ENCODE data around the gene GNAO1.
A peak's percentile ranks its signal among the peaks of the same experiment; 100 is the strongest.

The GNAO1 gene

GRCh38 chr16:56278196-56278855 is 87.0 kb downstream of the GNAO1 start:
- DNase-seq = no peak
- intact Hi-C loops (cut with DNase I) = no loop called here

GRCh38 chr16:56279132-56279531 is 87.8 kb downstream of the GNAO1 start:
- intact Hi-C loops (cut with DNase I) = no loop called here
- no peak for DNase-seq

GRCh38 chr16:56279914-56280313 is 88.6 kb downstream of the GNAO1 start:
- intact Hi-C loops (cut with DNase I) = no loop called here
- no peak for DNase-seq

- intact Hi-C loops (cut with DNase I) = no loop called here
- DNase-seq = no peak
These were observed 90.0 kb downstream of the GNAO1 start for GRCh38 chr16:56281249-56281805.

- no peak for DNase-seq
These were observed 91.2 kb downstream of the GNAO1 start for GRCh38 chr16:56282451-56282850.

GRCh38 chr16:56284521-56284920 is 93.2 kb downstream of the GNAO1 start:
- intact Hi-C loops (cut with DNase I) = no loop called here
- no peak for DNase-seq

More at GRCh38 chr16:56282451-56282850, 91.2 kb downstream of the GNAO1 start:
- intact Hi-C loops (cut with DNase I) = no loop called here

GRCh38 chr16:56286809-56287208 is 95.5 kb downstream of the GNAO1 start:
- intact Hi-C loops (cut with DNase I) = no loop called here

GRCh38 chr16:56288019-56288418 is 96.7 kb downstream of the GNAO1 start:
- intact Hi-C loops (cut with DNase I) = no loop called here
- no peak for DNase-seq

More at GRCh38 chr16:56286809-56287208, 95.5 kb downstream of the GNAO1 start:
- DNase-seq = peak in 2 of 10 donors; percentile 82 to 87

GRCh38 chr16:56289416-56289815 is 98.1 kb downstream of the GNAO1 start:
- no peak for DNase-seq
- intact Hi-C loops (cut with DNase I) = no loop called here

- no peak for DNase-seq
- intact Hi-C loops (cut with DNase I) = no loop called here
These were observed 98.6 kb downstream of the GNAO1 start for GRCh38 chr16:56289862-56290261.

GRCh38 chr16:56294014-56294413 is 102.7 kb downstream of the GNAO1 start:
- intact Hi-C loops (cut with DNase I) = no loop called here
- peak in 1 of 10 donors; percentile 67 for DNase-seq

- no peak for DNase-seq
- intact Hi-C loops (cut with DNase I) = no loop called here
These were observed 103.3 kb downstream of the GNAO1 start for GRCh38 chr16:56294579-56294978.

- intact Hi-C loops (cut with DNase I) = no loop called here
- no peak for DNase-seq
These were observed 103.9 kb downstream of the GNAO1 start for GRCh38 chr16:56295059-56295665.

- DNase-seq = peak in 1 of 10 donors; percentile 73
- intact Hi-C loops (cut with DNase I) = no loop called here
These were observed 104.6 kb downstream of the GNAO1 start for GRCh38 chr16:56295739-56296527.

GRCh38 chr16:56297684-56298083 is 106.4 kb downstream of the GNAO1 start:
- peak in 1 of 10 donors; percentile 63 for DNase-seq
- intact Hi-C loops (cut with DNase I) = no loop called here

- peak in 1 of 10 donors; percentile 62 for DNase-seq
- intact Hi-C loops (cut with DNase I) = no loop called here
These were observed 106.8 kb downstream of the GNAO1 start for GRCh38 chr16:56298116-56298515.

- intact Hi-C loops (cut with DNase I) = no loop called here
- DNase-seq = peak; percentile 79 to 97 (median 84)
These were observed 107.8 kb downstream of the GNAO1 start for GRCh38 chr16:56298948-56299596.

GRCh38 chr16:56300242-56300623 is 108.9 kb downstream of the GNAO1 start:
- DNase-seq = peak in 2 of 10 donors; percentile 14 to 55
- intact Hi-C loops (cut with DNase I) = no loop called here

- intact Hi-C loops (cut with DNase I) = no loop called here
These were observed 109.9 kb downstream of the GNAO1 start for GRCh38 chr16:56300891-56301850.

More at GRCh38 chr16:56300891-56301850, 109.9 kb downstream of the GNAO1 start:
- peak in 7 of 10 donors; percentile 55 to 94 (median 68) for DNase-seq

Data from posterior cingulate gyrus (tissue), 11 donors.